Stimulated activated CD4-positive, alpha-beta T cell treated with anti-CD3 and anti-CD28 coated beads, Interleukin-4, amount 100 ng/mL, for 48 hours (primary cell): ENCODE measurements around the gene ANLN.

ENCODE experiments used
- DNase-seq, 2 donors: peaks; one replicate each; pipeline ENCODE4 v3.0.0-alpha.2; 2020; ENCODE audit warnings: low read depth in 2 of 2

ANLN gene, protein sequence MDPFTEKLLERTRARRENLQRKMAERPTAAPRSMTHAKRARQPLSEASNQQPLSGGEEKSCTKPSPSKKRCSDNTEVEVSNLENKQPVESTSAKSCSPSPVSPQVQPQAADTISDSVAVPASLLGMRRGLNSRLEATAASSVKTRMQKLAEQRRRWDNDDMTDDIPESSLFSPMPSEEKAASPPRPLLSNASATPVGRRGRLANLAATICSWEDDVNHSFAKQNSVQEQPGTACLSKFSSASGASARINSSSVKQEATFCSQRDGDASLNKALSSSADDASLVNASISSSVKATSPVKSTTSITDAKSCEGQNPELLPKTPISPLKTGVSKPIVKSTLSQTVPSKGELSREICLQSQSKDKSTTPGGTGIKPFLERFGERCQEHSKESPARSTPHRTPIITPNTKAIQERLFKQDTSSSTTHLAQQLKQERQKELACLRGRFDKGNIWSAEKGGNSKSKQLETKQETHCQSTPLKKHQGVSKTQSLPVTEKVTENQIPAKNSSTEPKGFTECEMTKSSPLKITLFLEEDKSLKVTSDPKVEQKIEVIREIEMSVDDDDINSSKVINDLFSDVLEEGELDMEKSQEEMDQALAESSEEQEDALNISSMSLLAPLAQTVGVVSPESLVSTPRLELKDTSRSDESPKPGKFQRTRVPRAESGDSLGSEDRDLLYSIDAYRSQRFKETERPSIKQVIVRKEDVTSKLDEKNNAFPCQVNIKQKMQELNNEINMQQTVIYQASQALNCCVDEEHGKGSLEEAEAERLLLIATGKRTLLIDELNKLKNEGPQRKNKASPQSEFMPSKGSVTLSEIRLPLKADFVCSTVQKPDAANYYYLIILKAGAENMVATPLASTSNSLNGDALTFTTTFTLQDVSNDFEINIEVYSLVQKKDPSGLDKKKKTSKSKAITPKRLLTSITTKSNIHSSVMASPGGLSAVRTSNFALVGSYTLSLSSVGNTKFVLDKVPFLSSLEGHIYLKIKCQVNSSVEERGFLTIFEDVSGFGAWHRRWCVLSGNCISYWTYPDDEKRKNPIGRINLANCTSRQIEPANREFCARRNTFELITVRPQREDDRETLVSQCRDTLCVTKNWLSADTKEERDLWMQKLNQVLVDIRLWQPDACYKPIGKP

DNA sequence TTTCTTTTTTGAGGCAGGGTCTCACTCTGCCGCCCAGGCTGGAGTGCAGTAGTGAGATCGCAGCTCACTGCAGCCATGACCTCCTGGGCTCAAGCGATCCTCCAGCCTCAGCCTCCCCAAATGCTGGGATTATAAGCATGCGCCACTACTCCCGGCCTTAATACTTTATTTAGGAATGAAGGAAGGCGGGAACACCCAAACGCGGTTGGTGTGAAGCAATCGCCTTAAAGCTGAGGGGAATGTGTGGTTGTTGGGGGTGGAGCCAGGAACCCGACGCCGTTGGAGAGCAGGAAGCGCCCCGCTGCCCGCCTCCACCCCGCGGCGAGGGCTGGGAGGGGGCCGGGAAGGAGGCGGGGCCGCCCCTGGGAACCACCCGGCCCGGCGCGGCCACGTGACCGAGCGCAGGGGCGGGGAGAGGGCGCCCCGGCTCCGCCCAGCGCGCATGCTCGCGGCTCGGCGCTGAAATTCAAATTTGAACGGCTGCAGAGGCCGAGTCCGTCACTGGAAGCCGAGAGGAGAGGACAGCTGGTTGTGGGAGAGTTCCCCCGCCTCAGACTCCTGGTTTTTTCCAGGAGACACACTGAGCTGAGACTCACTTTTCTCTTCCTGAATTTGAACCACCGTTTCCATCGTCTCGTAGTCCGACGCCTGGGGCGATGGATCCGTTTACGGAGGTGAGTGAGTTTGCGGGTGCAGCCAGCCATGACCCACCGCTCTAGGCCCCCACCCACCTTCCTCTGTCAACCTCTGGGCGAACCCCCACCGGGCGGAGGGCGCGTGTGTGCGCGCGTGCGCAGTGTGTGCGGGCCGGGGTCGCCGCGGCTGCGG lies at the start of gene ANLN:
TSS of gene ANLN (plus strand) at position 492 of the 828 bp plus-strand sequence. CDS start at position 657, 165 bp downstream.
- peak; percentile 70 to 80 for DNase-seq

DNA sequence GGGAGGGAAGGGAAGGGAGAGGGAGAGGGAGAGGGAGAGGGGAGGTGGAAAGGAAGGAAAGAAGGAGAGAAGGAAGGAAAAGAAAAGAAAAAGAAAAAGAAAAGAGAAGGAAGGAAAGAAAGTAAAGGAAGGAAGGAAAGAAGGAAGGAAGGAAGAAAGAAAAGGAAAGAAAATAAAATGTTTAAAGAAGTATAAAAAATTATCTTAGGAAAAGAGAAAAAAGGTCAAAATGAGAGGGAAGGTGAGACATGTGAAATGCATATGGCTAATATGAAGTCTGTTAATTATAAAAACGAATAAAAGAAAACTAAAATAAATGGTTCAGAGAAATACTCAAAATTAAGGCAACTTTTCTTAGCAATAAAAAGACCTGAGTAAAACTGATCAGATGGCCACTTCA lies 46.1 kb upstream of the ANLN start:
- DNase-seq: no peak

DNA sequence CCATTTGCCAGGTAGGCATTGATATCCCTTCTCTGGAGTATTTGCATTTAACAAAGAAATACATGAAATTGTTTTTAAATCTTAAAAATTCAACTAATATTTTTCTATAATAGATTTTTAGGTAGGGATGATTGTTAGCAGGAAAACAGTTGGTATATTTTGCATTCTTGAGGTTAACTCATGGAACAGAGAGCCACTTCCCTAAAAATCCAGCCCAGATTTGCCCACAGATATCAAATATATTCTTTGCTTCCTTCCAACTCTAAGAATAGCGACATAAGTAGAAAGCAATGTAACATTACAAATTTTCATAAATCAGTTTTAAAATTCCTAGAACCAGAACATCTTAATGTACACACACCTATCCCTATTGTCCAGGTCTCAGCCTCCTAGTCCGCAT lies 45.0 kb upstream of the ANLN start:
- no peak for DNase-seq

DNA sequence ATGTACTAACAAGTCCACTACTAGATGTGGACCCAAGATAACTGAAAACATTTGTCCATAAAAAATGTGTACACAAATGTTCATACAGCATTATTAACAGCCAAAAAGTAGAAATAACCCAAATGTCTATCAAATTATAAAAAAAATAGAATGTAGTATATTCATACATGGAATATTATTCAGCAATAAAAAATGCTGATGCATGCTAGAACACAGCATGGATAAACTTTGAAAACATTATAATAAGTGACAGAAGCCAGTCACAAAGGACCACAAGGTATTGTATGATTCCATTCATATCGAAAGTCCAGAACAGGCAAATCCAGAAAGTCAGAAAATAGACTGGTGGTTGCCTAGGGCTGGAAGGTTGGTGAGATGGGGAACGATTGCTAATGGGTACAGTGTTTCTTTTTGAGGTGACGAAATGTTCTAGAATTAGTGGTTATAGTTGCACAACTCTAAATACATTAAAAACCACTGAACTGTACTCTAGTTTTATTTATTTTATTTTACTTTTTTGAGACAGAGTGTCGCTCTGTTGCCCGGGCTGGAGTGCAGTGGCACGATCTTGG lies 43.3 kb upstream of the ANLN start:
- DNase-seq: no peak

DNA sequence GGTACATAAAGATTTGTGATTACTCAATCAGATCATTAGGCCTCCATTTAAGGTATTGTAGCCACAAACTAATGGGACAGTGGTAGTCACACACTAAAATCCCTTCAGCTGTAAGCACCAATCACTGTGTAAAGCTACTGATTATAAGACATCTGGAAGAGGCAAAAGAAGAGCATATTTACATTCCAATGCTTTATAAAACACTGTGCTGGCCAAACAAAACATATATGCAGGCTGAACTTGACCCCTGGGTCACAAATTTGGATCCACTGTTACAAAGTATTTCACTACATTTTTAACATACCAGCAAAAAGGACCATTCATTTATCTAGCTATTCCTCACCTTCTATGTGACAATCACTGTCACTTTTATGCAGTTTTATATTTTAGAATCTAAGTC lies 41.4 kb upstream of the ANLN start:
- no peak for DNase-seq

DNA sequence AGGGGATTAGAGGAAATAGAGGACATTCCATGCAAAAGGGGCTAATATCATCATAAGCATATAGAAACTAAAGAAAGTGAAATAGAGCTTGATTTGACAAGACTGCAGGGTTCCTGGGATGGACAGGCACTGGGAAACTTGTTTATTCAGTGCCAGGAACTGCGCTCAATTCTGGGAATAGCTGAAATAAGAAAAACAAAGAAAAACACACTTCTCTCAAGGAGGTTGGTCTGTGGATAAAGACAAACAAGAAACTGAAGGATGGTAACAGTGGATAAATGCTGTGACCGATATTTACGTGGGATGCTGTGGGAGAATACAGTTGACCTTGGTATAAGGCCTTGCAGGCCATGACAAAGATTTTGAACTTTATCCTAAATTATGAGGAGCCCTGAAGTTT lies 40.9 kb upstream of the ANLN start:
- DNase-seq: no peak

DNA sequence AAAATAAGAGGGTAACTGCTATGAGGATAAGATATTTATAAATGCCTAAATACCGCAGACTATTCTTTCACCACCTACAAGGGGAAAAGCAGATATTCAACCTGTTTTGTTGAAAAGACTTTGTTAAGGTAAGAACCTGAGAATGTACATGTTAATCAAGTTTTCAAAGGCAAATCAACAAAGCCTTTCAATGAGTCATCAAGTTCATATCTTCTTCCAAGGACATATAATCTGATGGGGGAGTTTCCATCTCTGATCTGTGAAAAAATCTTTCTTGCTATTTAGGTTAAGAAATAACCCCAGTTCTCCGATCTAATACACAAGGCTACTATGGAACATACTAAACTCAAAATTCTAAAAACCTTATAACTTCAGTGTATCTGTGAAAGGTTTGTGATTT lies 40.0 kb upstream of the ANLN start:
- no peak for DNase-seq

DNA sequence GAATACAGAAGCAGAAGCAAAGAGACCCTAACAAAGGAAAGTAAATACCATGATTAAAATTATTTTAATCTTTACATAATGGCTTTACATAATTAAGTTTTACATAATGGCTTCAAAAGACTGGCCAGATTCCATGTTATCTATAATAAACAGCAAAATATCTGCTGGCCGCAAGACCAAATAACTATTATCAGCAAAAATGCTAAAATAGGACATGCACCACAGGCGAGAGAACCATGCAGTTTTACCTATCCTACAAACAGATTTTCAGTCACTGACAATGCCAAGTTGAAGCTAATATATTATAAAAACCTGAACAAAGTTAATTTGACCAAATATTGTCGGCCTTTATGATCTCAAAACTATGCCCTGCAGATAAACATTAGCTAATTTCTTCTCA lies 34.2 kb upstream of the ANLN start:
- no peak for DNase-seq

DNA sequence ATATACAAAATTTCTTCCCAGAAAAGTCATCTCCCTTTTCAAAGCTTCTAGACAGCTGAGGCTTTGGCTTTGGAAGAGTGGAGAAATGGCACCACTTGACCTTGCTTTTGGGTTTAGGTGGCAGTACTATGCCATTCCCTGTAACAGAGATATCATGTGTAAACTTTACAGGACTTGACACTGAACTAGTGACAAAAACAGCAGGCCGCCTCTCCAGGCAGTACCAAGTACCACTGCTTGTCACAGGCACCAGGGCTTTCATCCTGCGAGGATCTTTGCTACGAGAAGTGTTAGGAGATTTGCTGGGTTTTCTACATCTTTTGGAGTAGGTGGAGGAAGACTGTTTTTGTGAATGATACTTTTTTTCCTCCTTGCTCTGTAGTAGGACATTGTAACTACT lies 32.6 kb upstream of the ANLN start:
- DNase-seq: no peak

DNA sequence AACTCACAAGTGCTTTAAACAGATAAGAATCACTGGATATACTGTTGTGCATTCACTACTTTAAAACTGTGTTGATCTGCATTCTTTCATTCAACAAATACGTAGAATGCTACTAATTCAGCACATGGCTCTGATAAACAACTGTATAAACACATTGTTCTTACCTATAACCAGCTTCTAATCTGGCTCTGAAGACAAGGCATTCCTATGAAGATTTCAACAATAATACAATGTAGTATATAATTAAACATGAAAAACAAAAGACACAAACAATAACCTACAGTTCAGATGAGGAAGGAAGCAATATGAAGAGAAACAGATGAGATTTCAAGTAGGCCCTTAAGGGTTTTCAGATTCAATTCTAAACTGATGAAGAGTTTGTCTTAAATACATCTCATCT lies 31.1 kb upstream of the ANLN start:
- no peak for DNase-seq

DNA sequence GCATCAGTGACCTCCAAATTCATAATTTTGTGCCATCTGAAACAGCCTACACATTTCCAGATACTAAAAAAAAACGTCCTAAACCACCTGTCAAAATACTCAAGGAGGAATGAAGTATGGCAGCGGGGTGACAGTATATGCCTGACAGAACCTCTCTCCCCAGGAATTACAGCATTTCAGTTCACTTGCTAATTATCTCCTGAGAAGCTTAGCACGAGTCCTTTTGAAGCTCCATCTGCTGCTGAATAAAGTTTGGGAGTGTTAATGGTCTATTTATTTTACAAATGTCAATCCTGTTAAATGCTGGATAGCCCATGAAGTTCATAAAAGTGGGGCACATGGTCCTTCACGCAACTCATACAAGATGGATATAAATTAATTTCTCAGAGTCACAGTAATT lies 29.4 kb upstream of the ANLN start:
- no peak for DNase-seq

DNA sequence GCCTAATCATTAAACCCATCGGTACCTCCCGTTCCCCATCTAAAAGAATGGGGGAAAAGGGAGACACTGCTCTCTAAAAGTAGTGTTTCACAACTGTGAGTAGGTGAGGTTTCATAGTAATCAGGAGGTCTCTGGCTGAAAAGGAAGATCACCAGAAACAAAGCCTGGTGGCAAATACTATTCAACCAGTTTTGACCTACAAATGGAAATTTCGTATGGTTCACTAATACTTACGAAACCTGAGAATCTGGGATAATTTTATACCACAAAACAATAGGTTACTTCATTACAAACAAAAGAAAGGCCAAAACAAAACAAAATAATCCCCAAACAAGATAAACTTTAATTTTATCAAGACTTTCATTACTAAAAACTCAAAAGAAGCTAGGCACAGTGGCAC lies 28.4 kb upstream of the ANLN start:
- no peak for DNase-seq

DNA sequence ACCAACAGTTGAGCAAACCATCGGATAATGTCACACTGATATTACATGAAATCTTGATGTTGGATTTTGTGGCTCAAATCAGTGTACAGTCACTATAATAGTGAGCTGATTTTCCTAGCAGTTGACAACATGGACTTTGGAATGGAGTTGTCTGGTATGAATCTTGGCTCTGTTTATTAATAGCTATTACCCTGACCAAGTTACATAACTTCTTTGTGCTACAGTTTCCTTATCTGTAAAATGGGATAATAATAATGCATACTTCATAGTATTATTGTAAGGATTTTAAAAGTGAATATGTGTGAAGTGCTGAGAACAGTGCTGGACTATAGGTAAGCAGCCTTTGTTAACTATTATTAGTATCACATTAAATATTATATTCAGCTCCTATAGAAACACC lies 26.1 kb upstream of the ANLN start:
- DNase-seq: no peak

DNA sequence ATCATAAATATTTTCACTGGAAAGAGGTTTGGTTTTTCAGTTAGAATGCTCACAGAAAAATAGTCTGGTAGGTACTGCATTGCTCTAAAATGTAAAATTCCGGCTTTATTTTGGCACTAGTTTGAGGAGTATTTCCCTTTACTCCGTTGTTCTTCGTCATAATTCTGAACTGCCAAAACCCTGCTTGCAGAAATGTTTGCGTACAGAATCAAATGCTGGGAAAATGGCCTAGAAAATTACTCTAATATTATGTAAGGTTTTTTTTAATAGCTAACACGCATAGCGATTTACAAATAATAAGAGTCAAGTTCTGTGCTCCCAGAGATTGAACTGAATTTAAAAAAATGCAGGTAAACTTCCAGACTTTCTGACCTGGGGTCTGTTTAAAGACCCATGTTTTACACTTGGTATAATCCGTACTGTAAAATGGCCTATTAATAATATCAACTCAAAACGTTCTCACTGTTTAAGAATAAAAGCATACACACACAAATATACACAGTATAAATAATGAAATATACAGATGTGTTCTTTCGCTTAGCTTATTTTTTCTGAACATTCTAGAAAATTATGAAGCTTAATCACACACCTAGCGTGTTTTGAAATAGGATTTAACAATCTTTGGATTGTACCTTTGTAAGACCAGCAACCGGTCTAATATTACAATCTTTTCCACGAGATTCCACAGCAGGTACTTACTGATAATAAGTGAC lies 23.5 kb upstream of the ANLN start:
- DNase-seq: no peak

DNA sequence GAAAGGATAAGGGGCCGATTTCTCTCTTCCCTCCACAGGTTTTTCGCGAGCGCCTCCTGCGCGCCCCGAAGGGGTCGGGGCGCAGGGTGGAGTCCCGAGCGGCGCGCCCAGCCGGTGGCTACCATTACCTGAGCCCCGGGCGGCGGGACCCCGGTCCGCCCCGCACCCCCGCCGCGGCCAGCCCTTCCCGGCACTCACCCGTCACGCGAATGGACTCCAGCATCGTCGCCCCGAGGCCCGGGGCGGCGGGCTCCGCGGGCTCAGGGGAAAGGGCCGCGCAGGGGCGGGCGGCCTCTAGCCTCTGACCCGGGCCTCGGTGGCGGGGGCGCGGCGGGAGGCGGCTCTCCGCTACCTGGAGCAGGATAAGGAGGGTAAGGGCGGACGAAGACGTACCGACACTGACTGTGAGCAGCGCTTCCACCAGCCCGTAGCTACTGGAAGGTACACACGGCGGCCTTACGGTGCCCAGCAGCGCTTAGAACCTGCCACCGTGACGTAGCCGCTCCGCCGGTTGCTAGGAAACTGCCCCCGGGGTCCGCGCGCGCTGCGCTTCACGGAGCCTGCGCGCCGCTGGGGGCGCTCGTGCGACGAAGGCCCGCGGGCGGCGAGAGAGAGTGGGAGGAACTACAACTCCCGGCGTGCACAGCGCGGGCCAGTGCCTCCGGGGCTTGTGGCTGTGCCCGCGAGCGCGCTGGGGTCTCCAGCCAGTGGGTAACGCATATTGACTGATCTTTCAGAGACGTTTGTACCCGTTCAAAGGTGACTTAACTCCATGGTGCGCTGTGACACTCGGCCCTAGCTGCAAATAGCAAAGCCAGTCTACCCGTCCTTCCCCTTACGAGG lies 22.7 kb upstream of the ANLN start:
- peak; percentile 87 to 89 for DNase-seq

DNA sequence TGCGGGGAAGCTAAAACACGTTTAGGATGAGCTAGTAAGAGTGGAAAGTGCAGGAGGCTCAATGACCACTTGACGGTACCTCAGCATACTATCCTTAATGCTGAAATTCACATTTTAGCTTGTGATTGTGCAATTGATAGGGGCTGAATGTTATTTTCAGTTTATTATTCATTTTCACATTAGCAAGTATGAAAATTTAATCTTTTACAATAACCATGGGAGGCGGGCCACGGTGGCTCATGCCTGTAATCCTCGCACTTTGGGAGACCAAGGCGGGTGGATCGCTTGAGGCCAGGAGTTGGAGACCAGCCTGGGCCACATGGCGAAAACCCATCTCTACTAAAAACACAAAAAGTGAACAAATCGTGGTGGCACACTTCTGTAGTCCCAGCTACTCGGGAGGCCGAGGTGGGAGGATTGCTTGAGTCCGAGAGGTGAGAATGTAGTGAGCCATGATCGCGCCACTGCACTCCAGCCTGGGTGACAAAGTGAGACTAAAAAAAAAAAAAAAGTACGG lies 22.0 kb upstream of the ANLN start:
- no peak for DNase-seq

DNA sequence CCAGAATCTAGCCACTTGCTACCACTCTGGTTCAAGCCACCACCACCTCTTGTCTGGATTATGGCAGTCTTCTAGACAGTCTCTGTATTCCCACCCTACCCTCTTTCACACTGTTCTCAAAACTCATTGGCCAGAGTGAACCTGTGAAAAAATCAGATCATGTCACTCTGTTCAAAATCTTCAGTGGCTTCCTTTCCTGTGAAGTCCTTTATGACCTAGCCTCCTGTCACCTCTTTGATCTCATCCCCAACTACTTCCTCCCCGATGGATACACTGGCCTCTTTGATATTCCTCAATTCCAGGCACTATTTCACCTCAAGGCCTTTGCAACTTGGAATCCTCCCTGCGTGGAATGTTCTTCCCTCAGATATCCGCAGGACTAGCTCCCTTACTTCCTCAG lies 21.2 kb upstream of the ANLN start:
- no peak for DNase-seq

DNA sequence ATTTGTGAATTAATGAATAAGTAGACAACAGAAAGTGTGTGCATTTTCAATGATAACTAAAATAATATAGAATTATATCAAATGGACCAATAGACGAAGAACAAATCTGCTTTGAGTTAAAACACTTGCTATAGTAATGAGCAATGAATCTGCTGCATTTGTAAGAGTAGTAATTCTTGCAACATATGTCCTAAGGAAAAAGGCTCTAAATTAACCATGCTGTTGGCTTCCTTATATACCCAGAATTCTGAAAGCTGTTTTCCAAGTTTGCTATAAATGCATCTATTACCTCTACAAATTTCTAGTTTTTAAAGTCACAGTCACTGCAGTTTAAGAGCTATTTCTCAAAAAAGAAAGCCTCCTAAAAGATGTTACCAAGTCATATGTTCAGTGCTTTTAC lies 20.5 kb upstream of the ANLN start:
- DNase-seq: no peak

DNA sequence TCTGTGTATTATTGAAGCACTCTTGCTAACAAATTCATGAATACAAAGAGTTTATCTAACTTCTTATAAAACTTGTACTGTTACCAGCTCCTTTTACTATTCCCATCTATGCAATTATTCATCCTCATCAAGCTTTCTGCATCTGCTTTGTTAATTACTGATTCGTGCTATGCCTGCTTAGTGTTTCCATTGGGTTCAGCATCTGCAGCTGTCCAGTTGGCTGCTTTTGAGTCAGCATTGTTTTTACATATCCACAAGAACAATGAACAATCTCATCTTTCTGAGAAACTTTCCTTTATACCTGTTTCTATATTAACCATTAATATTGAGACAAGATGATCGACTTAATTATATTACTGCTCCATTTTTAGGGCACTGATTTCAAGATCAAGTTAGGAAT lies 19.6 kb upstream of the ANLN start:
- no peak for DNase-seq

DNA sequence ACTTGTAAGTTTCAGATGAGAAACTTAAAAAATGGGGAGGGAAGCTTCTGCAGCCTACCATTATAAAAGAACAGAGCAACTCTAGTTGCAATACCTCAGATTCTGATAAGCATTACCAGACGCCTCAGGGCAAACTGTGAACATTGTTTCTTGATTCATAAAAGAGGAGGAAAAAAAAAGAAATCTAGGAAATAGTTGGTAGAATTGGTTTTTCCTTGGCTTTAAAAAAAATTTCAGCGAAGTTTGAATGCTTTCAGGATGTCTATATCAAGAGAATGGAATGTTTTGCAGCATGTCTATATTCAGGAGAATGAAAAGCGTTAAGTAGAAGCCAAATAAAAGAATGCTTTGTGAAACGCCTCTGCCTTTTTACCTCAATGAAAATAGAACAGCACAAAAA lies 17.5 kb upstream of the ANLN start:
- no peak for DNase-seq
